ENCODE measurements around the gene HSF5. TPM values are rescaled to one million over a fixed set of nuclear protein-coding genes. Genes with fewer than 3 reads are reported as not detected.

The HSF5 gene
- total RNA-seq, 1 experiment from 2014 or later: not detected

DNA sequence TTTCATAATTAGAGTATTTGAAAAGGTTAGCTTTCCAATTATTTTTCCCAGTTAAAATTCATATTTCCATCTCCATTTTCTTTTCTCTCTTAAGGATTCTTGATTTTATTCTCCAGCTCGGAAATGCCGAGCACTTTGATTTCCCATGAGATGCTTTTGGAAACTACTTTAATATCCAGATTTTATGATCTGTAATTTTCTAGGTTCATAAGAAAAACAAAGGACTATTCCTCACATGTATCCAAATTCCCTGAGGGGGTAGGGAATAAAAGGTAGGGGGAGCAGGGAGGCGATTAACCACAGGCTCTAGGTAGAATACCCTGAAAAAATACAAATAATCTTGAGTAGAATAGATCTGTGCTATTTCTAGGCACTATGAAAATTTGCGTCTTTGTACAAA, 71.8 kb downstream of the HSF5 start:
- no TSS peak for BruUV-seq (replicated peaks)
- H3K27ac ChIP-seq (ENCODE audit: low read length): peak overlapping the region; percentile 72
- peak overlapping the region; percentile 87 for H3K4me2 ChIP-seq (ENCODE audit: low read length)
- ATAC-seq (no peak), DNase-seq (no peak)
- ChIA-PET CTCF (interaction anchor here (2.0 to 3.0 kb wide), 2 partner anchors 64 to 100 kb away, joined by 41 to 61 read pairs; partner anchors contain the start of gene SUPT4H1), POLR2A (ENCODE audit: unreplicated experiment) (interaction anchor here (0.5 to 2.0 kb wide), 5 partner anchors 13 to 104 kb away, joined by 3 to 34 read pairs (median 4); partner anchors contain the start of gene SUPT4H1)
- no peaks in the 10 kb centered on the region for H3K9me2 ChIP-seq (replicated peaks; ENCODE audit: low read length)
- H4K20me1 ChIP-seq (ENCODE audit: low read length): no peaks in the 10 kb centered on the region
- peak overlapping the region; percentile 82 for H2AFZ ChIP-seq (ENCODE audit: low read length)
- peaks cover 62% of the 10 kb centered on the region for H3K4me1 ChIP-seq (ENCODE audit: insufficient read depth, low read length)
- H3K4me3 ChIP-seq (ENCODE audit: low read length): peak overlapping the region; percentile 79
- intact Hi-C loops (cut with micrococcal nuclease): no loop called here
- no peaks in the 10 kb centered on the region for H3K9me3 ChIP-seq (ENCODE audit: low read length)
- H3K27me3 ChIP-seq (ENCODE audit: low read length): peaks cover 12% of the 10 kb centered on the region
- peaks cover 4% of the 10 kb centered on the region for H3F3A ChIP-seq (ENCODE audit: low read length, unreplicated experiment)
- H3K9ac ChIP-seq (ENCODE audit: low read length): peak overlapping the region; percentile 63
- no peak for TF ChIP-seq EZH2phosphoT487 (IDR thresholded peaks at IDR 0.05; ENCODE audit: borderline replicate concordance, low read length)
- TF ChIP-seq, protein P1, sequence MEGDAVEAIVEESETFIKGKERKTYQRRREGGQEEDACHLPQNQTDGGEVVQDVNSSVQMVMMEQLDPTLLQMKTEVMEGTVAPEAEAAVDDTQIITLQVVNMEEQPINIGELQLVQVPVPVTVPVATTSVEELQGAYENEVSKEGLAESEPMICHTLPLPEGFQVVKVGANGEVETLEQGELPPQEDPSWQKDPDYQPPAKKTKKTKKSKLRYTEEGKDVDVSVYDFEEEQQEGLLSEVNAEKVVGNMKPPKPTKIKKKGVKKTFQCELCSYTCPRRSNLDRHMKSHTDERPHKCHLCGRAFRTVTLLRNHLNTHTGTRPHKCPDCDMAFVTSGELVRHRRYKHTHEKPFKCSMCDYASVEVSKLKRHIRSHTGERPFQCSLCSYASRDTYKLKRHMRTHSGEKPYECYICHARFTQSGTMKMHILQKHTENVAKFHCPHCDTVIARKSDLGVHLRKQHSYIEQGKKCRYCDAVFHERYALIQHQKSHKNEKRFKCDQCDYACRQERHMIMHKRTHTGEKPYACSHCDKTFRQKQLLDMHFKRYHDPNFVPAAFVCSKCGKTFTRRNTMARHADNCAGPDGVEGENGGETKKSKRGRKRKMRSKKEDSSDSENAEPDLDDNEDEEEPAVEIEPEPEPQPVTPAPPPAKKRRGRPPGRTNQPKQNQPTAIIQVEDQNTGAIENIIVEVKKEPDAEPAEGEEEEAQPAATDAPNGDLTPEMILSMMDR (conservative IDR thresholded peaks at IDR 0.05; ENCODE audit: low read depth, low read length): no peak
- TF ChIP-seq EZH2 (IDR thresholded peaks at IDR 0.05; ENCODE audit: low read length, unreplicated experiment): no peak
- H3K79me2 ChIP-seq (ENCODE audit: low read length): peaks cover 50% of the 10 kb centered on the region
- no peaks in the 10 kb centered on the region for H3K36me3 ChIP-seq (ENCODE audit: low read depth, low read length)

DNA sequence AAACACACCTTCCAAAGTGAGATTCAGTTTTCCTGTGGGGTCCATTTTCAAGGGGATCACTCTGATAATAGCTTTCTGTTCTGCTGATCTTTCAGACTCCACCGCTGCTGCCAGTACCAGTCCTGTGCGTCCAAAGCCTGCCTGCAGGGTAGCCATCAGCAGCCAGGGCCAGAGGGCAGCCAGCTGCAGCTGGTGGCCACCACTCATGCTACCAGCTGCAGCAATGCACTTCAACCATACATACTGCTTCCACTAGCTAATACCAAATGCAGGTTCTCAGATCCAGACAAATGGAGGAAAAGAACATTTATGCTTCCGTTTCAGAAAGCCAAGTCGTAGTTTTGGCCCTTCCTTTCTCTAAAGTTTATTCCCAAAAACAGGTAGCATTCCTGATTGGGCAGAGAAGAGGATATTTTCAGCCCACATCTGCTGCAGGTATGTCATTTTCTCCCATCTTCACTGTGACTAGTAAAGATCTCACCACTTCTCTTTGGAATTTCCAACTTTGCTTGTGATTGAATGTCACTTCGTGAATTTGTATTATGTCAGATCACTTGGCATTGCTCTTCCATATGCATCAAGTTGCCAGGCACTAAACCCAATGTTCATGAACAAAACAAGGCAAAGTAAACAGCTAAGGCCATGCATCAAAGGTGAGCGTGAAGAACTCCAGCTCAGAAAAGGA, 72.7 kb downstream of the HSF5 start:
- Histone ChIP-seq H3K4me1 (ENCODE audit: insufficient read depth, low read length) (peaks cover 66% of the 10 kb centered on the region), H4K20me1 (ENCODE audit: low read length) (no peaks in the 10 kb centered on the region), H3K9me3 (ENCODE audit: low read length) (no peaks in the 10 kb centered on the region), H3K27me3 (ENCODE audit: low read length) (peaks cover 5% of the 10 kb centered on the region), H3K27ac (ENCODE audit: low read length) (no peak overlapping the region), H3K9ac (ENCODE audit: low read length) (no peak overlapping the region), H2AFZ (ENCODE audit: low read length) (peak overlapping the region; percentile 34; the same call in 1 of the 2 replicates), H3K4me2 (ENCODE audit: low read length) (peak overlapping the region; percentile 87), H3F3A (ENCODE audit: low read length, unreplicated experiment) (peaks cover 4% of the 10 kb centered on the region), H3K4me3 (ENCODE audit: low read length) (peak overlapping the region; percentile 79), H3K79me2 (ENCODE audit: low read length) (peaks cover 50% of the 10 kb centered on the region), H3K9me2 (replicated peaks; ENCODE audit: low read length) (no peaks in the 10 kb centered on the region), H3K36me3 (ENCODE audit: low read depth, low read length) (no peaks in the 10 kb centered on the region)
- TF ChIP-seq, protein P1 (conservative IDR thresholded peaks at IDR 0.05; ENCODE audit: low read depth, low read length): no peak
- TF ChIP-seq EZH2 (IDR thresholded peaks at IDR 0.05; ENCODE audit: low read length, unreplicated experiment) (no peak), EZH2phosphoT487 (IDR thresholded peaks at IDR 0.05; ENCODE audit: borderline replicate concordance, low read length) (no peak)
- ATAC-seq (peak; percentile 25), DNase-seq (peak; percentile 38)
- intact Hi-C loops (cut with micrococcal nuclease): no loop called here
- CTCF ChIA-PET: interaction anchor here (0.6 to 3.0 kb wide), 3 partner anchors 63 to 99 kb away, joined by 3 to 61 read pairs (median 5); partner anchors contain the start of gene SUPT4H1
- POLR2A ChIA-PET (ENCODE audit: unreplicated experiment): interaction anchor here (0.5 to 0.8 kb wide), 5 partner anchors 17 to 81 kb away, joined by 3 to 5 read pairs (median 4); partner anchors contain the start of gene SUPT4H1
- BruUV-seq (replicated peaks): no TSS peak
